GM21526 (cell line): ENCODE results near the gene ILRUN.
"Not testable (repeated sequence)": the region's sequence is repeated elsewhere in the genome, so short reads cannot be mapped to it uniquely, and the experiment has no call there.

ENCODE experiments used
- ATAC-seq: cut with Tn5 transposase; IDR thresholded peaks from one replicate; pipeline ENCODE4 v1.9.1; 2021; ENCODE audit warnings: moderate library complexity; ENCODE audit not compliant: unreplicated experiment, low FRiP score

ILRUN gene

GRCh38 chr6:34697904-34698559 is 1.5 kb upstream of the ILRUN start:
- no peak for ATAC-seq

GRCh38 chr6:34697544-34697836 is 923 bp upstream of the ILRUN start:
- no peak for ATAC-seq

GRCh38 chr6:34696189-34696738 is 303 bp downstream of the ILRUN start:
- peak; percentile 27 for ATAC-seq

GRCh38 chr6:34695729-34696188 is 808 bp downstream of the ILRUN start:
- no peak for ATAC-seq

- no peak for ATAC-seq
Observed at GRCh38 chr6:34692280-34692679, 4.3 kb downstream of the ILRUN start.

GRCh38 chr6:34689742-34690141 is 6.8 kb downstream of the ILRUN start:
- no peak for ATAC-seq

GRCh38 chr6:34688956-34689355 is 7.6 kb downstream of the ILRUN start:
- ATAC-seq: no peak

GRCh38 chr6:34684919-34685318 is 11.6 kb downstream of the ILRUN start:
- ATAC-seq: no peak

- ATAC-seq: no peak
Observed at GRCh38 chr6:34684364-34684763, 12.2 kb downstream of the ILRUN start.

GRCh38 chr6:34680802-34681515 is 15.6 kb downstream of the ILRUN start:
- ATAC-seq: no peak

GRCh38 chr6:34680313-34680712 is 16.3 kb downstream of the ILRUN start:
- ATAC-seq: not testable (repeated sequence)

GRCh38 chr6:34679552-34680253 is 16.9 kb downstream of the ILRUN start:
- ATAC-seq: no peak

GRCh38 chr6:34676140-34676539 is 20.4 kb downstream of the ILRUN start:
- no peak for ATAC-seq

- ATAC-seq: not testable (repeated sequence)
Observed at GRCh38 chr6:34674930-34675329, 21.6 kb downstream of the ILRUN start.

GRCh38 chr6:34674268-34674639 is 22.3 kb downstream of the ILRUN start:
- no peak for ATAC-seq

- ATAC-seq: no peak
Observed at GRCh38 chr6:34673064-34673463, 23.5 kb downstream of the ILRUN start.

- ATAC-seq: no peak
Observed at GRCh38 chr6:34672657-34673043, 23.9 kb downstream of the ILRUN start.

GRCh38 chr6:34671801-34672656 is 24.5 kb downstream of the ILRUN start:
- peak; percentile 68 for ATAC-seq

- no peak for ATAC-seq
Observed at GRCh38 chr6:34671367-34671766, 25.2 kb downstream of the ILRUN start.

GRCh38 chr6:34668799-34669198 is 27.8 kb downstream of the ILRUN start:
- ATAC-seq: not testable (repeated sequence)
